ENCODE data around the gene CRYGA.
"Not testable (repeated sequence)": the region's sequence is repeated elsewhere in the genome, so short reads cannot be mapped to it uniquely, and the experiment has no call there.

The CRYGA gene

GRCh38 chr2:208164951-208165755 is 1.8 kb upstream of the CRYGA start:
- no peak for DNase-seq

GRCh38 chr2:208156439-208156838 is 7.0 kb downstream of the CRYGA start:
- no peak for DNase-seq

GRCh38 chr2:208153156-208153555 is 10.2 kb downstream of the CRYGA start:
- no peak for DNase-seq

GRCh38 chr2:208150956-208151355 is 12.4 kb downstream of the CRYGA start:
- no peak for DNase-seq

GRCh38 chr2:208150094-208150493 is 13.3 kb downstream of the CRYGA start:
- no peak for DNase-seq

GRCh38 chr2:208148803-208149202 is 14.6 kb downstream of the CRYGA start:
- DNase-seq = no peak

- DNase-seq = no peak
Observed at GRCh38 chr2:208147759-208148158, 15.6 kb downstream of the CRYGA start.

GRCh38 chr2:208147008-208147407 is 16.4 kb downstream of the CRYGA start:
- DNase-seq = no peak

- no peak for DNase-seq
Observed at GRCh38 chr2:208146006-208146405, 17.4 kb downstream of the CRYGA start, which contains the start of gene CRYGB. Gene CRYGB (minus strand): TSS chr2:208146158. CDS start chr2:208146120, 38 bp downstream.

- no peak for DNase-seq
Observed at GRCh38 chr2:208142925-208143799, 20.2 kb downstream of the CRYGA start.

- DNase-seq = no peak
Observed at GRCh38 chr2:208142240-208142924, 21.0 kb downstream of the CRYGA start.

- DNase-seq = no peak
Observed at GRCh38 chr2:208139447-208139846, 23.9 kb downstream of the CRYGA start.

GRCh38 chr2:208138334-208138733 is 25.1 kb downstream of the CRYGA start:
- not testable (repeated sequence) for DNase-seq

GRCh38 chr2:208136716-208137094 is 26.7 kb downstream of the CRYGA start:
- DNase-seq = no peak

- no peak for DNase-seq
Observed at GRCh38 chr2:208135794-208136715, 27.3 kb downstream of the CRYGA start.

- no peak for DNase-seq
Observed at GRCh38 chr2:208134928-208135586, 28.3 kb downstream of the CRYGA start.

GRCh38 chr2:208130712-208131110 is 32.7 kb downstream of the CRYGA start:
- no peak for DNase-seq

- no peak for DNase-seq
Observed at GRCh38 chr2:208129744-208130711, 33.4 kb downstream of the CRYGA start, which contains the start of gene CRYGC. Gene CRYGC (minus strand): TSS chr2:208129828. CDS start chr2:208129792, 36 bp downstream.

GRCh38 chr2:208128136-208128535 is 35.3 kb downstream of the CRYGA start:
- DNase-seq = no peak

GRCh38 chr2:208127090-208127489 is 36.3 kb downstream of the CRYGA start:
- DNase-seq = no peak

Data from CD4-positive, alpha-beta T cell treated with Interleukin-12 subunit alpha and Interleukin-12 subunit beta, for 1 hour (primary cell).